SK-N-SH (cell line): ENCODE measurements around the gene NRBF2. TPM values are rescaled to one million over a fixed set of nuclear protein-coding genes. Genes with fewer than 3 reads are reported as not detected.

Source experiments
- CTCF ChIA-PET: fragments of 300-600, 350-600 bp; formaldehyde crosslinking; extraction: SDS; loops from one replicate; lab custom pipeline; 2021; lab: Yijun Ruan, JAX
- POLR2A ChIA-PET: fragments of 350-600 bp; sonication (Branson Sonifier 250); formaldehyde crosslinking; extraction: SDS; loops from one replicate; lab custom pipeline; 2020; ENCODE audit warnings: antibody characterized with exemption, inconsistent platforms; lab: Yijun Ruan, JAX
- DNase-seq: peaks from one replicate; pipeline ENCODE4 v3.0.0; 2012
- H2AFZ ChIP-seq: fragments of 200-600 bp; sonication (generic); 2 replicates; pipeline ENCODE4 v1.8.1; 2016; ENCODE audit warnings: antibody characterized with exemption, mild to moderate bottlenecking, low read depth
- H3F3A ChIP-seq: fragments of 200-600 bp; sonication (generic); replicated peaks from 2 replicates; pipeline ENCODE3; 2016; ENCODE audit warnings: antibody characterized with exemption, mild to moderate bottlenecking; ENCODE audit not compliant: insufficient read depth
- H3K27ac ChIP-seq, 2 experiments: fragments of 200-500 bp in 1 of 2; fragments of 200-600 bp in 1 of 2; sonication (Bioruptor generic) in 1 of 2; sonication (generic), shearing (Covaris generic) in 1 of 2; 2 replicates each; pipeline versions ENCODE4 v1.5.1 to v1.6.1; 2014 to 2016; ENCODE audit warnings: low read depth in 2 of 2, inconsistent platforms in 1 of 2, low read length in 1 of 2, mild to moderate bottlenecking in 1 of 2, mixed read lengths in 1 of 2
- H3K27me3 ChIP-seq: fragments of 200-600 bp; sonication (generic), shearing (Covaris generic); 2 replicates; pipeline ENCODE4 v1.6.1; 2016; ENCODE audit warnings: mixed run types; ENCODE audit not compliant: insufficient read depth
- H3K36me3 ChIP-seq, 2 experiments: fragments of 200-500 bp in 1 of 2; fragments of 200-600 bp in 1 of 2; sonication (Bioruptor generic) in 1 of 2; sonication (generic) in 1 of 2; replicated peaks in 1 of 2; 2 replicates each; pipeline versions ENCODE3 to v1.5.1; 2014 to 2016; ENCODE audit warnings: low read length in 1 of 2, mild to moderate bottlenecking in 1 of 2; ENCODE audit not compliant: insufficient read depth in 2 of 2, control insufficient read depth in 1 of 2
- H3K4me1 ChIP-seq, 2 experiments: fragments of 200-500 bp in 1 of 2; fragments of 200-600 bp in 1 of 2; sonication (Bioruptor generic) in 1 of 2; sonication (generic), shearing (Covaris generic) in 1 of 2; 2 replicates each; pipeline versions ENCODE4 v1.5.1 to v1.6.1; 2014 to 2016; ENCODE audit warnings: low read depth in 1 of 2, low read length in 1 of 2, mixed run types in 1 of 2; ENCODE audit not compliant: insufficient read depth in 2 of 2, control insufficient read depth in 1 of 2
- H3K4me2 ChIP-seq: fragments of 200-600 bp; sonication (generic), shearing (Covaris generic); 2 replicates; pipeline ENCODE4 v1.6.1; 2017; ENCODE audit warnings: mixed run types
- H3K4me3 ChIP-seq, 2 experiments: fragments of 200-500 bp in 1 of 2; fragments of 200-600 bp in 1 of 2; sonication (Bioruptor generic) in 1 of 2; sonication (generic), shearing (Covaris generic) in 1 of 2; 2 replicates each; pipeline versions ENCODE4 v1.5.1 to v1.8.1; 2014 to 2016; ENCODE audit warnings: low read depth in 2 of 2, inconsistent platforms in 1 of 2, low read length in 1 of 2, mild to moderate bottlenecking in 1 of 2, mixed read lengths in 1 of 2, moderate library complexity in 1 of 2
- H3K79me2 ChIP-seq: fragments of 200-600 bp; sonication (generic); 2 replicates; pipeline ENCODE4 v1.8.1; 2017; ENCODE audit warnings: mild to moderate bottlenecking; ENCODE audit not compliant: insufficient read depth
- H3K9ac ChIP-seq: fragments of 200-600 bp; sonication (generic); 2 replicates; pipeline ENCODE4 v1.6.1; 2017; ENCODE audit warnings: mixed run types
- H3K9me2 ChIP-seq: fragments of 200-600 bp; sonication (generic); 2 replicates; pipeline ENCODE4 v1.6.1; 2017; ENCODE audit warnings: mixed run types
- H3K9me3 ChIP-seq: fragments of 200-600 bp; sonication (generic); 2 replicates; pipeline ENCODE4 v1.6.1; 2017; ENCODE audit warnings: mixed run types, mild to moderate bottlenecking, moderate library complexity
- H4K20me1 ChIP-seq: fragments of 200-600 bp; sonication (generic); 2 replicates; pipeline ENCODE4 v1.6.1; 2017; ENCODE audit warnings: mild to moderate bottlenecking, mixed run types; ENCODE audit not compliant: insufficient read depth
- EP300 ChIP-seq, 2 experiments: IDR thresholded peaks; 2 replicates each; pipeline versions ENCODE4 v1.4.0 to v1.6.1; 2012; ENCODE audit warnings: borderline replicate concordance in 1 of 2, low read depth in 1 of 2, low read length in 1 of 2
- EZH2phosphoT487 ChIP-seq: fragments of 200-600 bp; sonication (generic); IDR thresholded peaks from 2 replicates; pipeline ENCODE4 v1.6.1; 2017; ENCODE audit warnings: low read depth, mixed run types, mild to moderate bottlenecking, antibody characterized with exemption, moderate library complexity, borderline replicate concordance
- FOSL2 ChIP-seq: IDR thresholded peaks from 2 replicates; pipeline ENCODE4 v1.4.0; 2012; ENCODE audit warnings: low read depth, mild to moderate bottlenecking, moderate library complexity, borderline replicate concordance
- FOXJ3 ChIP-seq: sonication (generic); formaldehyde crosslinking; IDR thresholded peaks from 2 replicates; pipeline ENCODE4 v1.5.1; 2020; ENCODE audit warnings: mild to moderate bottlenecking, missing genetic modification reagents
- GABPA ChIP-seq: IDR thresholded peaks from 2 replicates; pipeline ENCODE4 v1.4.0; 2012; ENCODE audit warnings: low read depth, mild to moderate bottlenecking
- MXI1 ChIP-seq: IDR thresholded peaks from 2 replicates; pipeline ENCODE4 v1.6.1; 2012; ENCODE audit warnings: mild to moderate bottlenecking, low read depth, low read length, improper control_type of control experiment
- NFIC ChIP-seq: IDR thresholded peaks from 2 replicates; pipeline ENCODE4 v1.4.0; 2012; ENCODE audit warnings: borderline replicate concordance
- NRF1 ChIP-seq: IDR thresholded peaks from 2 replicates; pipeline ENCODE4 v1.6.1; 2012; ENCODE audit warnings: low read depth, mild to moderate bottlenecking, low read length
- PBX3 ChIP-seq: IDR thresholded peaks from 2 replicates; pipeline ENCODE4; 2012
- REST ChIP-seq: IDR thresholded peaks from 2 replicates; pipeline ENCODE4 v1.6.1; 2012; ENCODE audit warnings: mild to moderate bottlenecking, low read depth, low read length, moderate library complexity
- RFX5 ChIP-seq: IDR thresholded peaks from 2 replicates; pipeline ENCODE4 v1.6.1; 2012; ENCODE audit warnings: mild to moderate bottlenecking, improper control_type of control experiment, low read length
- TCF12 ChIP-seq: IDR thresholded peaks from 2 replicates; pipeline ENCODE4 v1.4.0; 2012
- TEAD4 ChIP-seq: IDR thresholded peaks from 2 replicates; pipeline ENCODE4 v1.4.0; 2012; ENCODE audit warnings: mild to moderate bottlenecking, borderline replicate concordance; ENCODE audit not compliant: insufficient read depth
- USF2 ChIP-seq: fragments of 150-350 bp; IDR thresholded peaks from 2 replicates; pipeline ENCODE4 v1.6.1; 2017; ENCODE audit warnings: antibody characterized with exemption, low read length, low read depth, borderline replicate concordance
- WGBS: methylation state at CpG from one replicate; pipeline ENCODE4 v1.1.6; 2017; ENCODE audit warnings: low lambda C conversion rate; 5-methylcytosine and 5-hydroxymethylcytosine counted together
- polyA plus RNA-seq, 3 experiments: library from polyadenylated mRNA; depleted of rRNA; stranded (reverse); fragments of >200 nt; gene quantifications; 2 replicates each; pipeline ENCODE4 v1.2.3, GENCODE V29; 2012

NRBF2 gene
- polyA plus RNA-seq, 1 of the 3 experiments (the other 2 are of a cell fraction): 8.9 TPM

- Histone ChIP-seq H3K36me3 (no peaks in the 10 kb centered on the region), H3F3A (no peaks in the 10 kb centered on the region), H3K4me1 (peaks cover 0 to 9% of the 10 kb centered on the region in 2 experiments; a peak in 1 of 4 replicates), H2AFZ (no peak overlapping the region), H3K9ac (no peak overlapping the region)
- CTCF ChIA-PET: interaction anchor here (0.9 kb wide), 1 partner anchor 32 kb away, joined by 3 read pairs; no protein-coding TSS in a partner anchor
- no peak for TF ChIP-seq NRF1
- no peak for TF ChIP-seq USF2
- no peak for TF ChIP-seq TCF12
- TF ChIP-seq FOSL2: no peak
- no peak for TF ChIP-seq REST
- no peak for TF ChIP-seq NFIC
- no peak for TF ChIP-seq FOXJ3 (CRISPR knock-in tag)
- no peak for TF ChIP-seq MXI1
- no peak for TF ChIP-seq PBX3
- TF ChIP-seq EZH2phosphoT487: no peak
- no peak for TF ChIP-seq RFX5
- TF ChIP-seq EP300 (IDR thresholded peaks at IDR 0.05; ENCODE audit: borderline replicate concordance in 1 of 2, low read depth in 1 of 2, low read length in 1 of 2): no peak
- no peak for TF ChIP-seq TEAD4
- no peak for TF ChIP-seq GABPA
- TF ChIP-seq, all 33 proteins: peak for 0
- no peak overlapping the region for H3K4me2 ChIP-seq
- 85% methylated on average over 3 of the region's 3 CpGs for WGBS
- H3K9me2 ChIP-seq: no peaks in the 10 kb centered on the region
- no peaks in the 10 kb centered on the region for H4K20me1 ChIP-seq
- H3K79me2 ChIP-seq: no peaks in the 10 kb centered on the region
- H3K27me3 ChIP-seq: no peaks in the 10 kb centered on the region
- POLR2A ChIA-PET: no interaction called here
- no peak overlapping the region for H3K27ac ChIP-seq
- DNase-seq: no peak
- H3K9me3 ChIP-seq: no peaks in the 10 kb centered on the region
- no peak overlapping the region for H3K4me3 ChIP-seq
Observed at GRCh38 chr10:63116452-63117072, 16.6 kb upstream of the NRBF2 start.
